GM12872 (cell line): Measurements from ENCODE around the gene MBNL1.

Experiments
- TF ChIP-seq, protein P1 (sequence below): IDR thresholded peaks from 3 replicates; pipeline ENCODE4 v1.5.1; 2011; ENCODE audit warnings: low read depth, mild to moderate bottlenecking, low read length, moderate library complexity; ENCODE audit not compliant: insufficient read depth

The MBNL1 gene

DNA sequence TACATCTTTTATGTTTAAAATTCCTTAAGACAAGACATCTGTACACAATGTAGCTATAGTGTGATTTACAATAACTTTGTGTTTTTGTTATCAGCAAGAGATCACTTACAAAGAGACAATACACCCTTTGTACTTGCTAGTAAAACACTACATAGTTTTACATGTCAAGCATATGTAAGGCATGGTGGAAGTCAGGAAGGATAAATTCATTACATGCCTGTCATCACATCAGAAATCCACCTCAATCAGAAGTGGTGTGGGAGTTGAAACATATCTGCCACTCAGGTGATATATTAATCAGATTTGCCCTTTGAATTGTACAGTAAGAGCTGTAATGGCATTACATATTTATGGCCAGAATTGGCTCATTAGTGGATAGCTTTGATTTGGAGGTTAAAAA, 95.5 kb downstream of the MBNL1 start:
- TF ChIP-seq, protein P1, sequence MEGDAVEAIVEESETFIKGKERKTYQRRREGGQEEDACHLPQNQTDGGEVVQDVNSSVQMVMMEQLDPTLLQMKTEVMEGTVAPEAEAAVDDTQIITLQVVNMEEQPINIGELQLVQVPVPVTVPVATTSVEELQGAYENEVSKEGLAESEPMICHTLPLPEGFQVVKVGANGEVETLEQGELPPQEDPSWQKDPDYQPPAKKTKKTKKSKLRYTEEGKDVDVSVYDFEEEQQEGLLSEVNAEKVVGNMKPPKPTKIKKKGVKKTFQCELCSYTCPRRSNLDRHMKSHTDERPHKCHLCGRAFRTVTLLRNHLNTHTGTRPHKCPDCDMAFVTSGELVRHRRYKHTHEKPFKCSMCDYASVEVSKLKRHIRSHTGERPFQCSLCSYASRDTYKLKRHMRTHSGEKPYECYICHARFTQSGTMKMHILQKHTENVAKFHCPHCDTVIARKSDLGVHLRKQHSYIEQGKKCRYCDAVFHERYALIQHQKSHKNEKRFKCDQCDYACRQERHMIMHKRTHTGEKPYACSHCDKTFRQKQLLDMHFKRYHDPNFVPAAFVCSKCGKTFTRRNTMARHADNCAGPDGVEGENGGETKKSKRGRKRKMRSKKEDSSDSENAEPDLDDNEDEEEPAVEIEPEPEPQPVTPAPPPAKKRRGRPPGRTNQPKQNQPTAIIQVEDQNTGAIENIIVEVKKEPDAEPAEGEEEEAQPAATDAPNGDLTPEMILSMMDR: no peak

DNA sequence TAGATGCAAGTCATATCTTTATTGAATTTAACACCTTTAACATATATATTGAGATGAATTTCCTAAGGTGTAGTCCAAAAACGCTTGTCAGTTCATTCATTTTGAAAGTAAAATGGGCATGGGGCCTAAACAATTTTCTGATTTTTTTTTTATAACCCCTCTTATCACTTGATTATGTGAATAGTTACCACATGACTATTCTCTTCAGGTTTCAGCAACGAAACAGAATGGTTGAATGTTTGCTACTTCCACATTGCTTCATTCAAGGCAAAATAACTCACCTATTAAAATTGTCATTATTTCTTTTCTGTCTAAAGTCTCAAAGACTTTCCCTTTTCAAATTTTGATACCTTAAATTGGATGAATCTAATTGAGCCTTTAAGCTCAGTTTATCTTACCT, 96.4 kb downstream of the MBNL1 start:
- TF ChIP-seq, protein P1: no peak

DNA sequence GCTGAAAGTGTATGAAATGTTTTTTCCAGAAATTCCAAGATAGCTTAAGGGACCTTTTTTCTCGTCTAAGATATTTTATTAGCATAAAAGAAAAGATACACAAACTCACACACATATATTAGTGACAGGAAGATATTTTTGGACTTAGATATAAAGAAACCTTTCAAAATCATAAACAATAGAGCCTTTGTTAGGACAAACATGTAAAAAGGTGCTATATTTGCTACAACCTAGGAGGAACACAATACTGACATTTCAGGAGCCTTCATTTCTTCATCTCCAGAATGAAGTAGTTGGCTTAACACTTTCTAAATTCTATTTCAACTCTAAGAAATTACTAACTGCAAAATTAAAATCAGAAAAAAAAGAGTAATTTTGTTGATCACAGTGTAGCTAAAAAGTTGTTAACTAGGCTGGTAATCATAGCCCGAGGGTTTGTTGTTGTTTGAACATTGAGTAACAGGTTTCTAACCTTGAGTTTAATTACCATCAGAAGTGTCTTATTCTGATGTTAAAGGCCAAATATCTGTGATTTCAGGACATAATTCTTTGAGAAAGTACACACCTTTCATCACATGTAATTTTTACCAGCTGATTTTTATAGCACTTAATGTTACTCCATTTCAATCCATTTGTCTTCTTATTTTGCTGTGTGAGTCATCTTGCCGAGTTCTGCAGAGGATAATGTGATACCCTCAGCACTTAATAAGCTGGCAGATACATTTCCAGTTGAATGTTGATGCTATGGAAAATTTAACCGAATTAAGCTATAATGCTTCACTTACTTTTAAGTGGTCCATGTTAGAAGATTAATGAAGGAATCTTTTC, 97.3 kb downstream of the MBNL1 start:
- TF ChIP-seq, protein P1: no peak

DNA sequence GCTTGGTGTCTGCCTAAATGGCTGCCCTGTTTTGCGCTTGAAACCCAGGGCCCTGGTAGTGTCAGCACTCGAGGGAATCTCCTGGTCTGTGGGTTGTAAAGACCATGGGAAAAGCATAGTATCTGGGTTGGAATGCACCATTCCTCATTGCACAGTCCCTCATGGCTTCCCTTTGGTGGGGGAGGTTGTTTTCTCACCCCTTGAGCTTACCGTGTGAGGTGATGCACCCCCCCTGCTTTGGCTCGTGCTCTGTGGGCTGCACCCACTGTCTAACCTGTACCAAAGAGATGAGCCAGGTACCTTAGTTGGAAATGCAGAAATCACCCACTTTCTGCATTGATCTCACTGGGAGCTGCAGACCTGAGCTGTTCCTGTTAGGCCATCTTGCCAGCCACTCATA, 104.7 kb downstream of the MBNL1 start:
- TF ChIP-seq, protein P1: no peak

DNA sequence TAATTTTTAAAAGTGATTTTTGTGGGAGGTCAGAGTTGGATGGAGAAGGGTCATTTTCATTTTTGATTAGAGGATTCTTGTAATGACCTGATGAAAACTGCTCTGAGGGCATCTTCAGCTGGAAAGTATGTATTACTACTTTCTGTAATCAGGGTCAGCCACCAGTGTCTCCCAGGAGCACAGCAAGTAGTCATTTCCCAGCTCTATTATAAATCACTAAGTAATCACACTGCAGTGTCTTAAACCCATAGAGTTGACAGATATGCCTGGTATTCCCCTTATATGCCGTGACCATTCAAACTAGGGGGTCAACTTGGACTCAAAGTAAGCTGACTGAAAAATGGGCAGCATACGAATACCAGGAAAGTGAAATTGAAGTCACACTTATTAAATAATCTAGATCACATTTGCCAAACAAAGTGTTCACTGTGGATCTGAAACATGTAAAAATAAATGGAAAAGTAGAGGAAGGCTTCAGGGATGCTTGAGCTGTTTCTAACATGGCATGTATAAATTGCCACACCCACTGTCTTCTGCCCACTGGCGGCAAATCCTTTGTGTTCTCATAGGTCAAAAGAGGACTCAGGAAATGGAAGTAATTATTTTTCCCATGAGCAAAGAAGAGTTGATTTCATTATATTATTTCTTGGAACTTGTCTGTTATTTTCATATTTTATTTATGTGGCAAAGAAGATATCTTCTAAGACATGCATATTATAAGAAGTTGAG, 105.7 kb downstream of the MBNL1 start:
- TF ChIP-seq, protein P1: no peak

DNA sequence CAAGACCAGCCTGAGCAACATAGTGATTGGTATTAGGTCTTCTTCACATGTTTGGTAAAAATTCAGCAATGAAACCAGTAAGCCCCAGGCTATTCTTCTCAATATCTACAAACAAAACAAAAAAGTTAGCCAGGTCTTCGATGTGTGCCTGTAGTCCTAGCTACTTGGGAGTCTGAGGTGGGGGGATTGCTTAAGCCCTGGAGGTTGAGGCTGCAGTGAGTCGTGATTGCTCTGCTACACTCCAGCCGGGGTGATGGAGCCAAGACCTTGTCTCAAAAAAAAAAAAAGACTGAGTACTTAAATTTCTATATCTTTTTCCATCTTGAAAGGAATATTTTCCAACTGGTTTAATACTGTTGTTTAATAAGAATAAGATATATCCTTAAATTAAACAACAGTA, 106.8 kb downstream of the MBNL1 start:
- TF ChIP-seq, protein P1: no peak

DNA sequence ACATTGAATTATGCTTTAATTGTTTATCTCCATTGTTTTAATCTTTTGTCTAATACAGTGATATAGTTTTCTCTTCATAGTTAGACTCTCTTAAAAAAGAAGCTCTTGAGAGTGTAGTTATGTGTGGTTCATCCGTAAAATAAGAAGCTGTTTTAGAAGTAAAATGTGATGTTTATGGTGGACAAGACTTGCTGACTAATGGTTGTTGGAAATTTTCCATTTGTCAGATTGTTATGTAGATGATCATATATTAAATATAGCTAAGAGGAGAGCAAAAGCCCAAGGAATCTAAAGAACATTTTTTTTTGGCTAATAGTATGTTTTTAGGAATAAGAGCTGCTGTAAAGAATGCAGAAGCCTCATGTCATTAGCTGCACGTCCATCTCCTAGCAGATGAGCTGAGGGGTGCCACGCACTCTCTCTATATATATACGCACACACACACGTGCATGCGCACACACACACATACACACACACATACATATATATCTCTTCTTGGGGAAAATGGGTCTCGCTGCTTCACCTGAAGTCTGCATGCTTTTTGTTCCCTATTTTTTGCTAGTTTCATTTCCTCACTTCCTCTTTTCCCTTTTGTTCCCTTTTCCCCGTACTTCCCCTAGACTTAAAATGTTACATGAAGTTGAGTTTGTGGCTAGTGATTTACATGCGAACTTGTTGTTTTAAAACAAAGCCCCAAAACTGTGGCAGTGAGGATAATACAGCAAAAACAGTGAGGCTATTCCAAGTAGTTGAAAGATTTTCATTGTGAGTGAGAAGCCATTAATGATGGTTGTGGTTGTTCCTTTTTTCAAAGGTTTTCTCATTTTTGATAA, 107.8 kb downstream of the MBNL1 start:
- TF ChIP-seq, protein P1: no peak
